Ureter (tissue), 1 donor: Measurements from ENCODE around the gene PSMD11. TPM values are rescaled to one million over a fixed set of nuclear protein-coding genes. Genes with fewer than 3 reads are reported as not detected.

Experiments
- DNase-seq: peaks from one replicate; pipeline ENCODE4 v3.0.0-alpha.2; 2020; ENCODE audit warnings: low spot score
- total RNA-seq: library from RNA; stranded (reverse); gene quantifications from one replicate; pipeline ENCODE4 v1.2.4, GENCODE V29; 2023
- donor health status: DM: yes; HTN: yes; CAD: no.

PSMD11 gene
- total RNA-seq, 1 donor from 2014 or later = 80.9 TPM

GRCh38 chr17:32464374-32464773 is 20.1 kb downstream of the PSMD11 start:
- no peak for DNase-seq

- DNase-seq = no peak
These were observed 23.6 kb downstream of the PSMD11 start for GRCh38 chr17:32467949-32468348.

- DNase-seq = no peak
These were observed 26.3 kb downstream of the PSMD11 start for GRCh38 chr17:32470405-32471167.

GRCh38 chr17:32471652-32472051 is 27.3 kb downstream of the PSMD11 start:
- no peak for DNase-seq

GRCh38 chr17:32475258-32475657 is 30.9 kb downstream of the PSMD11 start:
- DNase-seq = no peak

- DNase-seq = no peak
These were observed 32.9 kb downstream of the PSMD11 start for GRCh38 chr17:32477220-32477619.

GRCh38 chr17:32479074-32479617 is 34.8 kb downstream of the PSMD11 start:
- no peak for DNase-seq

- DNase-seq = no peak
These were observed 36.9 kb downstream of the PSMD11 start for GRCh38 chr17:32481193-32481592.

- DNase-seq = no peak
These were observed 38.4 kb downstream of the PSMD11 start for GRCh38 chr17:32482568-32483320.

GRCh38 chr17:32483451-32484019 is 39.2 kb downstream of the PSMD11 start:
- DNase-seq = peak; percentile 67

- no peak for DNase-seq
These were observed 39.7 kb downstream of the PSMD11 start for GRCh38 chr17:32484041-32484461.

GRCh38 chr17:32484628-32485027 is 40.3 kb downstream of the PSMD11 start:
- DNase-seq = no peak

GRCh38 chr17:32485261-32486110 is 41.2 kb downstream of the PSMD11 start:
- DNase-seq = no peak

GRCh38 chr17:32486111-32486700 is 41.9 kb downstream of the PSMD11 start:
- peak; percentile 49 for DNase-seq

GRCh38 chr17:32486701-32487472 is 42.6 kb downstream of the PSMD11 start, which contains the start of gene CDK5R1:
CDK5R1 (plus strand) TSS chr17:32486993; CDS start chr17:32487621, 628 bp downstream.
- DNase-seq = peak; percentile 52

GRCh38 chr17:32487473-32488176 is 43.3 kb downstream of the PSMD11 start:
- DNase-seq = no peak

- DNase-seq = no peak
These were observed 43.9 kb downstream of the PSMD11 start for GRCh38 chr17:32488177-32488542.

GRCh38 chr17:32488604-32489180 is 44.4 kb downstream of the PSMD11 start:
- DNase-seq = no peak
